Measurements from ENCODE around the gene ACOT2. TPM values are rescaled to one million over a fixed set of nuclear protein-coding genes. Genes with fewer than 3 reads are reported as not detected.
"Not testable (repeated sequence)": the region's sequence is repeated elsewhere in the genome, so short reads cannot be mapped to it uniquely, and the experiment has no call there.

The ACOT2 gene
- total RNA-seq, 1 donor from 2014 or later: 38.6 TPM

- not testable (repeated sequence) for H3K9me3 ChIP-seq (ENCODE audit: control insufficient read depth in 3 of 3, low read length in 3 of 3); H3K9ac ChIP-seq (ENCODE audit: low read depth in 1 of 3, low read length in 3 of 3); H3K27ac ChIP-seq (ENCODE audit: low read depth, low read length); H3K36me3 ChIP-seq (ENCODE audit: control insufficient read depth in 3 of 3, insufficient read depth in 3 of 3, low read length in 3 of 3); H3K27me3 ChIP-seq (ENCODE audit: control insufficient read depth in 3 of 3, insufficient read depth in 3 of 3, low read length in 3 of 3); H3K4me3 ChIP-seq (ENCODE audit: low read length in 3 of 3); H3K4me1 ChIP-seq (ENCODE audit: control insufficient read depth in 3 of 3, insufficient read depth in 3 of 3, low read length in 3 of 3)
These were observed 23.7 kb upstream of the ACOT2 start for GRCh38 chr14:73545353-73545752.

- not testable (repeated sequence) for H3K36me3 ChIP-seq (ENCODE audit: control insufficient read depth in 3 of 3, insufficient read depth in 3 of 3, low read length in 3 of 3); H3K9me3 ChIP-seq (ENCODE audit: control insufficient read depth in 3 of 3, low read length in 3 of 3); H3K27me3 ChIP-seq (ENCODE audit: control insufficient read depth in 3 of 3, insufficient read depth in 3 of 3, low read length in 3 of 3); H3K27ac ChIP-seq (ENCODE audit: low read depth, low read length); H3K4me3 ChIP-seq (ENCODE audit: low read length in 3 of 3); H3K9ac ChIP-seq (ENCODE audit: low read depth in 1 of 3, low read length in 3 of 3); H3K4me1 ChIP-seq (ENCODE audit: control insufficient read depth in 3 of 3, insufficient read depth in 3 of 3, low read length in 3 of 3)
These were observed 19.9 kb upstream of the ACOT2 start for GRCh38 chr14:73549097-73549496.

- not testable (repeated sequence) for H3K27ac ChIP-seq (ENCODE audit: low read depth, low read length); H3K27me3 ChIP-seq (ENCODE audit: control insufficient read depth in 3 of 3, insufficient read depth in 3 of 3, low read length in 3 of 3); H3K4me3 ChIP-seq (ENCODE audit: low read length in 3 of 3); H3K36me3 ChIP-seq (ENCODE audit: control insufficient read depth in 3 of 3, insufficient read depth in 3 of 3, low read length in 3 of 3); H3K9me3 ChIP-seq (ENCODE audit: control insufficient read depth in 3 of 3, low read length in 3 of 3); H3K9ac ChIP-seq (ENCODE audit: low read depth in 1 of 3, low read length in 3 of 3); H3K4me1 ChIP-seq (ENCODE audit: control insufficient read depth in 3 of 3, insufficient read depth in 3 of 3, low read length in 3 of 3)
These were observed 19.0 kb upstream of the ACOT2 start for GRCh38 chr14:73549889-73550524.

- Histone ChIP-seq H3K27me3 (ENCODE audit: control insufficient read depth in 3 of 3, insufficient read depth in 3 of 3, low read length in 3 of 3) (no peaks in the 10 kb centered on the region), H3K4me1 (ENCODE audit: control insufficient read depth in 3 of 3, insufficient read depth in 3 of 3, low read length in 3 of 3) (no peaks in the 10 kb centered on the region), H3K36me3 (ENCODE audit: control insufficient read depth in 3 of 3, insufficient read depth in 3 of 3, low read length in 3 of 3) (no peaks in the 10 kb centered on the region), H3K9ac (ENCODE audit: low read depth in 1 of 3, low read length in 3 of 3) (no peak overlapping the region), H3K27ac (ENCODE audit: low read depth, low read length) (no peak overlapping the region), H3K9me3 (ENCODE audit: control insufficient read depth in 3 of 3, low read length in 3 of 3) (no peaks in the 10 kb centered on the region), H3K4me3 (ENCODE audit: low read length in 3 of 3) (no peak overlapping the region)
These were observed 15.2 kb upstream of the ACOT2 start for GRCh38 chr14:73553845-73554244.

- not testable (repeated sequence) for H3K4me1 ChIP-seq (ENCODE audit: control insufficient read depth in 3 of 3, insufficient read depth in 3 of 3, low read length in 3 of 3); H3K4me3 ChIP-seq (ENCODE audit: low read length in 3 of 3)
These were observed 11.8 kb upstream of the ACOT2 start for GRCh38 chr14:73557201-73557600.

GRCh38 chr14:73558238-73558637, 10.8 kb upstream of the ACOT2 start:
- H3K9ac ChIP-seq (ENCODE audit: low read depth in 1 of 3, low read length in 3 of 3); H3K4me3 ChIP-seq (ENCODE audit: low read length in 3 of 3); H3K4me1 ChIP-seq (ENCODE audit: control insufficient read depth in 3 of 3, insufficient read depth in 3 of 3, low read length in 3 of 3); H3K27me3 ChIP-seq (ENCODE audit: control insufficient read depth in 3 of 3, insufficient read depth in 3 of 3, low read length in 3 of 3); H3K27ac ChIP-seq (ENCODE audit: low read depth, low read length); H3K9me3 ChIP-seq (ENCODE audit: control insufficient read depth in 3 of 3, low read length in 3 of 3); H3K36me3 ChIP-seq (ENCODE audit: control insufficient read depth in 3 of 3, insufficient read depth in 3 of 3, low read length in 3 of 3): not testable (repeated sequence)

More at GRCh38 chr14:73557201-73557600, 11.8 kb upstream of the ACOT2 start:
- not testable (repeated sequence) for H3K9ac ChIP-seq (ENCODE audit: low read depth in 1 of 3, low read length in 3 of 3); H3K9me3 ChIP-seq (ENCODE audit: control insufficient read depth in 3 of 3, low read length in 3 of 3); H3K36me3 ChIP-seq (ENCODE audit: control insufficient read depth in 3 of 3, insufficient read depth in 3 of 3, low read length in 3 of 3); H3K27ac ChIP-seq (ENCODE audit: low read depth, low read length); H3K27me3 ChIP-seq (ENCODE audit: control insufficient read depth in 3 of 3, insufficient read depth in 3 of 3, low read length in 3 of 3)

- not testable (repeated sequence) for H3K9ac ChIP-seq (ENCODE audit: low read depth in 1 of 3, low read length in 3 of 3); H3K36me3 ChIP-seq (ENCODE audit: control insufficient read depth in 3 of 3, insufficient read depth in 3 of 3, low read length in 3 of 3); H3K9me3 ChIP-seq (ENCODE audit: control insufficient read depth in 3 of 3, low read length in 3 of 3); H3K27ac ChIP-seq (ENCODE audit: low read depth, low read length); H3K4me1 ChIP-seq (ENCODE audit: control insufficient read depth in 3 of 3, insufficient read depth in 3 of 3, low read length in 3 of 3); H3K4me3 ChIP-seq (ENCODE audit: low read length in 3 of 3); H3K27me3 ChIP-seq (ENCODE audit: control insufficient read depth in 3 of 3, insufficient read depth in 3 of 3, low read length in 3 of 3)
These were observed 6.8 kb upstream of the ACOT2 start for GRCh38 chr14:73562256-73562655.

GRCh38 chr14:73562696-73563095, 6.3 kb upstream of the ACOT2 start:
- not testable (repeated sequence) for H3K27ac ChIP-seq (ENCODE audit: low read depth, low read length); H3K4me1 ChIP-seq (ENCODE audit: control insufficient read depth in 3 of 3, insufficient read depth in 3 of 3, low read length in 3 of 3); H3K9ac ChIP-seq (ENCODE audit: low read depth in 1 of 3, low read length in 3 of 3); H3K36me3 ChIP-seq (ENCODE audit: control insufficient read depth in 3 of 3, insufficient read depth in 3 of 3, low read length in 3 of 3); H3K9me3 ChIP-seq (ENCODE audit: control insufficient read depth in 3 of 3, low read length in 3 of 3); H3K27me3 ChIP-seq (ENCODE audit: control insufficient read depth in 3 of 3, insufficient read depth in 3 of 3, low read length in 3 of 3); H3K4me3 ChIP-seq (ENCODE audit: low read length in 3 of 3)

- H3K9me3 ChIP-seq (ENCODE audit: control insufficient read depth in 3 of 3, low read length in 3 of 3); H3K4me3 ChIP-seq (ENCODE audit: low read length in 3 of 3); H3K36me3 ChIP-seq (ENCODE audit: control insufficient read depth in 3 of 3, insufficient read depth in 3 of 3, low read length in 3 of 3); H3K9ac ChIP-seq (ENCODE audit: low read depth in 1 of 3, low read length in 3 of 3); H3K27me3 ChIP-seq (ENCODE audit: control insufficient read depth in 3 of 3, insufficient read depth in 3 of 3, low read length in 3 of 3); H3K27ac ChIP-seq (ENCODE audit: low read depth, low read length): not testable (repeated sequence)
- H3K4me1 ChIP-seq (ENCODE audit: control insufficient read depth in 3 of 3, insufficient read depth in 3 of 3, low read length in 3 of 3): peaks cover 10 to 30% (median 12%) of the 10 kb centered on the region in 3 donors
These were observed 2.6 kb upstream of the ACOT2 start for GRCh38 chr14:73566431-73566830.

- peaks cover 10 to 30% (median 12%) of the 10 kb centered on the region in 3 donors for H3K4me1 ChIP-seq (ENCODE audit: control insufficient read depth in 3 of 3, insufficient read depth in 3 of 3, low read length in 3 of 3)
- H3K4me3 ChIP-seq (ENCODE audit: low read length in 3 of 3); H3K27ac ChIP-seq (ENCODE audit: low read depth, low read length); H3K9me3 ChIP-seq (ENCODE audit: control insufficient read depth in 3 of 3, low read length in 3 of 3); H3K27me3 ChIP-seq (ENCODE audit: control insufficient read depth in 3 of 3, insufficient read depth in 3 of 3, low read length in 3 of 3); H3K36me3 ChIP-seq (ENCODE audit: control insufficient read depth in 3 of 3, insufficient read depth in 3 of 3, low read length in 3 of 3); H3K9ac ChIP-seq (ENCODE audit: low read depth in 1 of 3, low read length in 3 of 3): not testable (repeated sequence)
These were observed 2.1 kb upstream of the ACOT2 start for GRCh38 chr14:73566935-73567334.

- no peaks in the 10 kb centered on the region for H3K9me3 ChIP-seq (ENCODE audit: control insufficient read depth in 3 of 3, low read length in 3 of 3)
- peak overlapping the region in 2 of 3 donors; percentile 73 to 84 for H3K4me3 ChIP-seq (ENCODE audit: low read length in 3 of 3)
- peaks cover 10 to 30% (median 12%) of the 10 kb centered on the region in 3 donors for H3K4me1 ChIP-seq (ENCODE audit: control insufficient read depth in 3 of 3, insufficient read depth in 3 of 3, low read length in 3 of 3)
- H3K27ac ChIP-seq (ENCODE audit: low read depth, low read length): no peak overlapping the region
- H3K27me3 ChIP-seq (ENCODE audit: control insufficient read depth in 3 of 3, insufficient read depth in 3 of 3, low read length in 3 of 3): no peaks in the 10 kb centered on the region
- H3K36me3 ChIP-seq (ENCODE audit: control insufficient read depth in 3 of 3, insufficient read depth in 3 of 3, low read length in 3 of 3): no peaks in the 10 kb centered on the region
- H3K9ac ChIP-seq (ENCODE audit: low read depth in 1 of 3, low read length in 3 of 3): no peak overlapping the region
These were observed 1.7 kb upstream of the ACOT2 start for GRCh38 chr14:73567358-73567757.

All from skeletal muscle tissue (tissue), 4 donors.